GM23338 (cell line): ENCODE results near the gene PEDS1. TPM values are rescaled to one million over a fixed set of nuclear protein-coding genes. Genes with fewer than 3 reads are reported as not detected.
A peak's percentile ranks its signal among the peaks of the same experiment; 100 is the strongest.

Experiments
- ATAC-seq: fragments of 200-7000 bp; cut with Tn5 transposase; 3 replicates; pipeline ENCODE4 v1.9.1; 2020
- DNase-seq: peaks from one replicate; pipeline ENCODE4 v3.0.0-alpha.2; 2015; ENCODE audit warnings: low spot score
- H2AFZ ChIP-seq: fragments of 200-600 bp; sonication (generic); 2 replicates; pipeline ENCODE4 v1.8.0; 2016; ENCODE audit warnings: antibody characterized with exemption, mild to moderate bottlenecking, moderate library complexity
- H3F3A ChIP-seq: fragments of 200-600 bp; sonication (generic); replicated peaks from 2 replicates; pipeline ENCODE4 v1.8.0; 2017; ENCODE audit warnings: antibody characterized with exemption, mixed run types, low read depth
- H3K27ac ChIP-seq: fragments of 200-600 bp; sonication (generic); 2 replicates; pipeline ENCODE4 v1.6.1; 2016; ENCODE audit warnings: low read depth
- H3K27me3 ChIP-seq: fragments of 200-600 bp; sonication (generic); 2 replicates; pipeline ENCODE4 v1.8.0; 2016; ENCODE audit warnings: mild to moderate bottlenecking, mixed run types, moderate library complexity; ENCODE audit not compliant: insufficient read depth
- H3K36me3 ChIP-seq: fragments of 200-600 bp; sonication (generic); 2 replicates; pipeline ENCODE4 v1.8.0; 2016; ENCODE audit warnings: mild to moderate bottlenecking; ENCODE audit not compliant: insufficient read depth
- H3K4me1 ChIP-seq: fragments of 200-600 bp; sonication (generic); 2 replicates; pipeline ENCODE4 v1.8.0; 2016; ENCODE audit warnings: mild to moderate bottlenecking, moderate library complexity; ENCODE audit not compliant: insufficient read depth
- H3K4me2 ChIP-seq: fragments of 200-600 bp; sonication (generic); 2 replicates; pipeline ENCODE4 v1.7.1; 2017; ENCODE audit warnings: mixed run types
- H3K4me3 ChIP-seq: fragments of 200-600 bp; sonication (generic); 2 replicates; pipeline ENCODE4 v1.6.1; 2016; ENCODE audit warnings: mixed run types
- H3K79me2 ChIP-seq: fragments of 200-600 bp; sonication (generic); replicated peaks from 2 replicates; pipeline ENCODE4 v1.8.0; 2017; ENCODE audit warnings: mild to moderate bottlenecking; ENCODE audit not compliant: insufficient read depth
- H3K9me2 ChIP-seq: fragments of 200-600 bp; sonication (generic); 2 replicates; pipeline ENCODE4 v1.8.0; 2017; ENCODE audit not compliant: insufficient read depth
- H4K20me1 ChIP-seq: fragments of 200-600 bp; sonication (generic); replicated peaks from 2 replicates; pipeline ENCODE4 v1.8.0; 2017; ENCODE audit warnings: mild to moderate bottlenecking; ENCODE audit not compliant: insufficient read depth
- H3K27ac Mint-ChIP-seq: 2 replicates; pipeline ENCODE4 v1.8.0; 2020; ENCODE audit warnings: inconsistent platforms, mild to moderate bottlenecking, moderate library complexity, mixed read lengths
- H3K27me3 Mint-ChIP-seq: 3 replicates; pipeline ENCODE4 v1.8.0; 2022; ENCODE audit warnings: low read depth, mild to moderate bottlenecking, moderate library complexity, mixed read lengths, inconsistent platforms; ENCODE audit not compliant: insufficient read depth, poor library complexity
- H3K36me3 Mint-ChIP-seq: 3 replicates; pipeline ENCODE4 v1.8.0; 2021; ENCODE audit warnings: low read depth, mild to moderate bottlenecking, inconsistent platforms, moderate library complexity, mixed read lengths
- H3K4me1 Mint-ChIP-seq: 3 replicates; pipeline ENCODE4 v1.8.0; 2020; ENCODE audit warnings: mild to moderate bottlenecking, inconsistent platforms, mixed read lengths
- H3K4me3 Mint-ChIP-seq: 3 replicates; pipeline ENCODE4 v1.8.0; 2021; ENCODE audit warnings: moderate library complexity, mild to moderate bottlenecking, inconsistent platforms, mixed read lengths
- H3K9me3 Mint-ChIP-seq: 3 replicates; pipeline ENCODE4 v1.8.0; 2020; ENCODE audit warnings: moderate library complexity, mild to moderate bottlenecking, inconsistent platforms, mixed read lengths
- CREB1 ChIP-seq: fragments of 250-450 bp; sonication (Bioruptor Pico); IDR thresholded peaks from 2 replicates; pipeline ENCODE4 v1.5.0; 2020; ENCODE audit warnings: low read depth, mild to moderate bottlenecking, moderate library complexity
- EZH2phosphoT487 ChIP-seq: fragments of 200-600 bp; sonication (generic); IDR thresholded peaks from one replicate; pipeline ENCODE4 v1.8.1; 2018; ENCODE audit warnings: antibody characterized with exemption; ENCODE audit not compliant: unreplicated experiment
- NANOG ChIP-seq: IDR thresholded peaks from 2 replicates; pipeline ENCODE4 v1.6.1; 2016; ENCODE audit warnings: antibody characterized with exemption, borderline replicate concordance
- POLR2AphosphoS5 ChIP-seq: IDR thresholded peaks from 2 replicates; pipeline ENCODE4 v1.6.1; 2016; ENCODE audit warnings: antibody characterized with exemption, low read depth
- ZNF331 ChIP-seq: fragments of 250-450 bp; sonication (Bioruptor Pico); IDR thresholded peaks from 2 replicates; pipeline ENCODE4 v1.5.0; 2020; ENCODE audit warnings: low read depth, mild to moderate bottlenecking, moderate library complexity
- polyA plus RNA-seq: library from polyadenylated mRNA; unstranded; fragments of >200 nt; fragmentation: Nextera tagmentation; extraction: Ambion mirVana; gene quantifications from 2 replicates; pipeline ENCODE4 v1.2.1, GENCODE V29; 2016
- total RNA-seq: library from RNA; depleted of rRNA; stranded (reverse); fragments of >200 nt; shearing (Covaris generic); gene quantifications from 2 replicates; pipeline ENCODE4 v1.2.3, GENCODE V29; 2014
- TF ChIP-seq, protein P1 (sequence below): IDR thresholded peaks from 2 replicates; pipeline ENCODE4 v1.6.1; 2016; ENCODE audit warnings: antibody characterized with exemption
- TF ChIP-seq, protein P2 (sequence below): fragments of 250-450 bp; sonication (Bioruptor Pico); IDR thresholded peaks from 2 replicates; pipeline ENCODE4 v1.5.0; 2020; ENCODE audit warnings: mild to moderate bottlenecking, moderate library complexity

PEDS1 gene
- total and polyA plus RNA-seq, 2 experiments from 2014 or later = 34.5 to 43.6 TPM

- H3K9me3 Mint-ChIP-seq = no peaks in the 10 kb centered on the region
- ATAC-seq (no peak), DNase-seq (no peak)
- H3K4me1 Mint-ChIP-seq = peaks cover 67% of the 10 kb centered on the region
- no peaks in the 10 kb centered on the region for H3K36me3 ChIP-seq
- no peak overlapping the region for H2AFZ ChIP-seq
- peak overlapping the region; percentile 100 for H3K4me2 ChIP-seq
- H3K4me3 Mint-ChIP-seq = peak overlapping the region; percentile 91
- H3K4me3 ChIP-seq = peak overlapping the region; percentile 99
- peaks cover 56% of the 10 kb centered on the region for H3K4me1 ChIP-seq
- H4K20me1 ChIP-seq = peaks cover 51% of the 10 kb centered on the region
- peak overlapping the region; percentile 50; the same call in 1 of the 2 replicates for H3K27ac ChIP-seq
- peaks cover 75% of the 10 kb centered on the region for H3K79me2 ChIP-seq
- TF ChIP-seq, protein P1, sequence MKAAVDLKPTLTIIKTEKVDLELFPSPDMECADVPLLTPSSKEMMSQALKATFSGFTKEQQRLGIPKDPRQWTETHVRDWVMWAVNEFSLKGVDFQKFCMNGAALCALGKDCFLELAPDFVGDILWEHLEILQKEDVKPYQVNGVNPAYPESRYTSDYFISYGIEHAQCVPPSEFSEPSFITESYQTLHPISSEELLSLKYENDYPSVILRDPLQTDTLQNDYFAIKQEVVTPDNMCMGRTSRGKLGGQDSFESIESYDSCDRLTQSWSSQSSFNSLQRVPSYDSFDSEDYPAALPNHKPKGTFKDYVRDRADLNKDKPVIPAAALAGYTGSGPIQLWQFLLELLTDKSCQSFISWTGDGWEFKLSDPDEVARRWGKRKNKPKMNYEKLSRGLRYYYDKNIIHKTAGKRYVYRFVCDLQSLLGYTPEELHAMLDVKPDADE = no peak
- TF ChIP-seq CREB1 (CRISPR knock-in tag) = no peak
- no peaks in the 10 kb centered on the region for H3K9me2 ChIP-seq
- peaks cover 16% of the 10 kb centered on the region for H3K27me3 Mint-ChIP-seq
- peak overlapping the region; percentile 92 for H3K27ac Mint-ChIP-seq
- H3K36me3 Mint-ChIP-seq = no peaks in the 10 kb centered on the region; the same call in 2 of the 3 replicates
- H3K27me3 ChIP-seq = no peaks in the 10 kb centered on the region
- H3F3A ChIP-seq = peaks cover 3% of the 10 kb centered on the region
Observed at GRCh38 chr20:50111120-50111828, 42.2 kb downstream of the PEDS1 start.

DNA sequence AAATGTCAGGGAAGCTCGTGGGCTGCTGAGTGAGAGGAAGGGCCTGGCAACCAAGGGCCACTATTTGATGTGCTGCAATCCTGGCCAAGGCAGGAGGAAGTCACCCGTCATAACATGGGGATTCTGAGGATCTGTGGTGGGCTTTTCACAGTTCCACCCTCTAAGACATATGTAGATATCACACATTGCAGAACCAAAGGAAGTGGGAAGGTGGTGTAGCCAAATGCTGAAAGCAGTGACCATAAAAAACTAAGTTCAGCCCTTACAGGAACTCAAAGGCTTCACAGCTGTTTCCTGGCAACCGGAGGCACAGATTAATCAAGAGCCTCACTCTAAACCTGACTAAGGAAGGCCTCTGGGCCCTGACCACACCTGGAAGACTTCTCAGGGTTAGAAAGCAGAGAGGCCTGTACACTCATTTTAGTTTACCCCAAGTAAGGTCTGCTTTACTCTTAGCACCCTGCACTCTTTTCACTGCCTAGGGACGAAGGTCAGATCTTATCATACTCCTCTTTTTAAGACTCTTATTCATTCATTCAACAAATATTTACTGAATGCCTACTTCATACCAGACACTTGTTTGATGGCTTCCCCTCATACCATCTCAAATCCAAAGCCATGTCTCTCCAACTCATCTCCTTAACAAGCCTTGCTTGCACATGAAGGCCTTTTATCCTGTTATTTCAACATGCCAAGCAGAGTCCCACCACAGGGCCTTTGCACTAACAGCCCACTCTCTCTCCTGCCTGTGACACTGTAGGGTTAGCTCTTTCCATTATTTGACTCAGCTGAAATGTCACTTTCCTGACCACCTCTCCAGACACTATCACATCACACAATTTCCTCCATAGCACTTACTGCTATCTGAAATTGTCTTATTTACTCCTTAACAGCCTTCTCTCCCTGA, 43.1 kb downstream of the PEDS1 start:
- DNase-seq = no peak
- TF ChIP-seq CREB1 (CRISPR knock-in tag) (no peak), POLR2AphosphoS5 (no peak), NANOG (no peak), ZNF331 (CRISPR knock-in tag) (no peak), EZH2phosphoT487 (no peak)
- TF ChIP-seq, protein P2, sequence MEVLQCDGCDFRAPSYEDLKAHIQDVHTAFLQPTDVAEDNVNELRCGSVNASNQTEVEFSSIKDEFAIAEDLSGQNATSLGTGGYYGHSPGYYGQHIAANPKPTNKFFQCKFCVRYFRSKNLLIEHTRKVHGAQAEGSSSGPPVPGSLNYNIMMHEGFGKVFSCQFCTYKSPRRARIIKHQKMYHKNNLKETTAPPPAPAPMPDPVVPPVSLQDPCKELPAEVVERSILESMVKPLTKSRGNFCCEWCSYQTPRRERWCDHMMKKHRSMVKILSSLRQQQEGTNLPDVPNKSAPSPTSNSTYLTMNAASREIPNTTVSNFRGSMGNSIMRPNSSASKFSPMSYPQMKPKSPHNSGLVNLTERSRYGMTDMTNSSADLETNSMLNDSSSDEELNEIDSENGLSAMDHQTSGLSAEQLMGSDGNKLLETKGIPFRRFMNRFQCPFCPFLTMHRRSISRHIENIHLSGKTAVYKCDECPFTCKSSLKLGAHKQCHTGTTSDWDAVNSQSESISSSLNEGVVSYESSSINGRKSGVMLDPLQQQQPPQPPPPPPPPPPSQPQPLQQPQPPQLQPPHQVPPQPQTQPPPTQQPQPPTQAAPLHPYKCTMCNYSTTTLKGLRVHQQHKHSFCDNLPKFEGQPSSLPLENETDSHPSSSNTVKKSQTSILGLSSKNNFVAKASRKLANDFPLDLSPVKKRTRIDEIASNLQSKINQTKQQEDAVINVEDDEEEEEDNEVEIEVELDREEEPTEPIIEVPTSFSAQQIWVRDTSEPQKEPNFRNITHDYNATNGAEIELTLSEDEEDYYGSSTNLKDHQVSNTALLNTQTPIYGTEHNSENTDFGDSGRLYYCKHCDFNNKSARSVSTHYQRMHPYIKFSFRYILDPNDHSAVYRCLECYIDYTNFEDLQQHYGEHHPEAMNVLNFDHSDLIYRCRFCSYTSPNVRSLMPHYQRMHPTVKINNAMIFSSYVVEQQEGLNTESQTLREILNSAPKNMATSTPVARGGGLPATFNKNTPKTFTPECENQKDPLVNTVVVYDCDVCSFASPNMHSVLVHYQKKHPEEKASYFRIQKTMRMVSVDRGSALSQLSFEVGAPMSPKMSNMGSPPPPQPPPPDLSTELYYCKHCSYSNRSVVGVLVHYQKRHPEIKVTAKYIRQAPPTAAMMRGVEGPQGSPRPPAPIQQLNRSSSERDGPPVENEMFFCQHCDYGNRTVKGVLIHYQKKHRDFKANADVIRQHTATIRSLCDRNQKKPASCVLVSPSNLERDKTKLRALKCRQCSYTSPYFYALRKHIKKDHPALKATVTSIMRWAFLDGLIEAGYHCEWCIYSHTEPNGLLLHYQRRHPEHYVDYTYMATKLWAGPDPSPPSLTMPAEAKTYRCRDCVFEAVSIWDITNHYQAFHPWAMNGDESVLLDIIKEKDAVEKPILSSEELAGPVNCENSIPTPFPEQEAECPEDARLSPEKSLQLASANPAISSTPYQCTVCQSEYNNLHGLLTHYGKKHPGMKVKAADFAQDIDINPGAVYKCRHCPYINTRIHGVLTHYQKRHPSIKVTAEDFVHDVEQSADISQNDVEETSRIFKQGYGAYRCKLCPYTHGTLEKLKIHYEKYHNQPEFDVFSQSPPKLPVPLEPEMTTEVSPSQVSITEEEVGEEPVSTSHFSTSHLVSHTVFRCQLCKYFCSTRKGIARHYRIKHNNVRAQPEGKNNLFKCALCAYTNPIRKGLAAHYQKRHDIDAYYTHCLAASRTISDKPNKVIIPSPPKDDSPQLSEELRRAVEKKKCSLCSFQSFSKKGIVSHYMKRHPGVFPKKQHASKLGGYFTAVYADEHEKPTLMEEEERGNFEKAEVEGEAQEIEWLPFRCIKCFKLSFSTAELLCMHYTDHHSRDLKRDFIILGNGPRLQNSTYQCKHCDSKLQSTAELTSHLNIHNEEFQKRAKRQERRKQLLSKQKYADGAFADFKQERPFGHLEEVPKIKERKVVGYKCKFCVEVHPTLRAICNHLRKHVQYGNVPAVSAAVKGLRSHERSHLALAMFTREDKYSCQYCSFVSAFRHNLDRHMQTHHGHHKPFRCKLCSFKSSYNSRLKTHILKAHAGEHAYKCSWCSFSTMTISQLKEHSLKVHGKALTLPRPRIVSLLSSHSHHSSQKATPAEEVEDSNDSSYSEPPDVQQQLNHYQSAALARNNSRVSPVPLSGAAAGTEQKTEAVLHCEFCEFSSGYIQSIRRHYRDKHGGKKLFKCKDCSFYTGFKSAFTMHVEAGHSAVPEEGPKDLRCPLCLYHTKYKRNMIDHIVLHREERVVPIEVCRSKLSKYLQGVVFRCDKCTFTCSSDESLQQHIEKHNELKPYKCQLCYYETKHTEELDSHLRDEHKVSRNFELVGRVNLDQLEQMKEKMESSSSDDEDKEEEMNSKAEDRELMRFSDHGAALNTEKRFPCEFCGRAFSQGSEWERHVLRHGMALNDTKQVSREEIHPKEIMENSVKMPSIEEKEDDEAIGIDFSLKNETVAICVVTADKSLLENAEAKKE (CRISPR knock-in tag) = no peak
- TF ChIP-seq, protein P1 = no peak

More for the DNA sequence above, 43.1 kb downstream of the PEDS1 start:
- peak overlapping the region; percentile 32; the same call in 1 of the 2 replicates for H3K4me2 ChIP-seq
- peak overlapping the region; percentile 17; the same call in 1 of the 2 replicates for H3K4me3 ChIP-seq
- H4K20me1 ChIP-seq = peaks cover 60% of the 10 kb centered on the region
- Mint-ChIP-seq H3K4me3 (no peak overlapping the region; the same call in 2 of the 3 replicates), H3K27ac (0 out of 2 replicates have a peak overlapping the region, but pooled peaks have one; percentile 28), H3K36me3 (no peaks in the 10 kb centered on the region; the same call in 2 of the 3 replicates), H3K9me3 (no peaks in the 10 kb centered on the region), H3K4me1 (peaks cover 60% of the 10 kb centered on the region), H3K27me3 (peaks cover 16% of the 10 kb centered on the region)
- H3K4me1 ChIP-seq = peaks cover 56% of the 10 kb centered on the region
- peaks cover 84% of the 10 kb centered on the region for H3K79me2 ChIP-seq
- no peaks in the 10 kb centered on the region for H3K9me2 ChIP-seq
- H3K27ac ChIP-seq = peak overlapping the region; percentile 50; the same call in 1 of the 2 replicates
- H2AFZ ChIP-seq = no peak overlapping the region
- no peaks in the 10 kb centered on the region for H3K27me3 ChIP-seq
- no peak for ATAC-seq
- H3F3A ChIP-seq = peaks cover 3% of the 10 kb centered on the region
- no peaks in the 10 kb centered on the region for H3K36me3 ChIP-seq
